ENCODE measurements around the gene EAF1.
"Not testable (repeated sequence)": the region's sequence is repeated elsewhere in the genome, so short reads cannot be mapped to it uniquely, and the experiment has no call there.

The EAF1 gene

DNA sequence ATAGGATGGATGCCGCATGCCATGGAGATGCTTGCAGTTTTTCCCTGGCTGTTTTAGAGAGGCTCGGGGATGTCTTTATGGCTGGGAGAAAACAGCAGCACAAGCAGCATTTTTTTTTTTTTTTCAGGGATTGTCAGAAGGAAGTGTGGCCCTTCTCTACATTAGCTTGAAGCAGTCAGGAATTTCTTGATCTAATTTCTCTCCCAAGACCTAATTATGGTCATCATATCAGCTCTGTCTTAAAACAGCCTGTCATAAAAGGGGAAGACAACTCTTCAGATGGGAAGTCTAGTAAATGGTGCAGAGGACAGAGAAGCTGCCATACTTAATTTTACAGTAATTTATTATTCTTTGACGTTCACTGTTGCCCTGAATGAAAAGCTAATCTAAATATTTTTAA is 44.5 kb downstream of the EAF1 start:
- no peak overlapping the region for H3K27ac ChIP-seq
- TF ChIP-seq, protein P1, sequence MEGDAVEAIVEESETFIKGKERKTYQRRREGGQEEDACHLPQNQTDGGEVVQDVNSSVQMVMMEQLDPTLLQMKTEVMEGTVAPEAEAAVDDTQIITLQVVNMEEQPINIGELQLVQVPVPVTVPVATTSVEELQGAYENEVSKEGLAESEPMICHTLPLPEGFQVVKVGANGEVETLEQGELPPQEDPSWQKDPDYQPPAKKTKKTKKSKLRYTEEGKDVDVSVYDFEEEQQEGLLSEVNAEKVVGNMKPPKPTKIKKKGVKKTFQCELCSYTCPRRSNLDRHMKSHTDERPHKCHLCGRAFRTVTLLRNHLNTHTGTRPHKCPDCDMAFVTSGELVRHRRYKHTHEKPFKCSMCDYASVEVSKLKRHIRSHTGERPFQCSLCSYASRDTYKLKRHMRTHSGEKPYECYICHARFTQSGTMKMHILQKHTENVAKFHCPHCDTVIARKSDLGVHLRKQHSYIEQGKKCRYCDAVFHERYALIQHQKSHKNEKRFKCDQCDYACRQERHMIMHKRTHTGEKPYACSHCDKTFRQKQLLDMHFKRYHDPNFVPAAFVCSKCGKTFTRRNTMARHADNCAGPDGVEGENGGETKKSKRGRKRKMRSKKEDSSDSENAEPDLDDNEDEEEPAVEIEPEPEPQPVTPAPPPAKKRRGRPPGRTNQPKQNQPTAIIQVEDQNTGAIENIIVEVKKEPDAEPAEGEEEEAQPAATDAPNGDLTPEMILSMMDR (conservative IDR thresholded peaks at IDR 0.05): no peak
- TF ChIP-seq ZFX (IDR thresholded peaks at IDR 0.05): no peak

DNA sequence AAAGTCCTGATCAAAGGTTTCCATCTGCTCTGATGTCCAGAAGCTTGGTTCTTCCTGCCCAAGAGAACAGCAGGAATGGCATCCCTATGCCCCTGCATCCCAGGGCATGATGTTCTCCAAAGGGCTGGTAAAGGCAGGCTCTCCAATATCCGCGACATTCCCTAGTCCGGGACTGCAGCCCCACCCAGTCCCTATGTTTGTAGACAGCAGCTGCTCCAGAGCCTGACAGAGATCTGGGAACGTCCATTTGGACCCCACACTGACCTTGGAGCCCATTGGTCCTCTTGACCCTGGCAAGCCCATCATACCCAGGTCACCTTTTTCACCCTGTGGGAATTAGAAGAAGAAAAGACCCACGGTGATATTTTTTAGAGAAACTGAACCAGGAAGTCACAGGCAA is 47.8 kb downstream of the EAF1 start:
- H3K27ac ChIP-seq: no peak overlapping the region
- TF ChIP-seq ZFX (IDR thresholded peaks at IDR 0.05): no peak
- TF ChIP-seq, protein P1 (conservative IDR thresholded peaks at IDR 0.05): no peak

DNA sequence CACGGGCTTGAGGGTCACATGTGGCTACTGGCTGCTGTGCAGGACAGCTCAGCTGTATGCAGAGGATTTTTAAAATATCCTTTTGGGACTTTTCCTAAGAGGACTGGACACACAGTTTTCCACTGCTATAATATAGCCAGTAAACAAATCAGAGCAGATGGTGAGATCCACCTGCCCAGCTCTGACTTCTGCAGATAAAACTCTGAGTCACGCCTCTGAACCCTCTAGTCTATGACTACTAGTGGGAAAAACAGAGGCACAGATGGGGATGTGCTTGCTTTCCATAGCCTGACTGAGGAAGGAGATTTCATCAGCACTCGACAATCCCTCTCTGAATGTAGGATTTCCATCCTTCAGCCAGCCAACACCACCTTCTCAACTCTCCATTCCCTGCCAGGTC is 49.0 kb downstream of the EAF1 start:
- TF ChIP-seq, protein P1 (conservative IDR thresholded peaks at IDR 0.05): no peak
- TF ChIP-seq ZFX (IDR thresholded peaks at IDR 0.05): no peak
- no peak overlapping the region for H3K27ac ChIP-seq

DNA sequence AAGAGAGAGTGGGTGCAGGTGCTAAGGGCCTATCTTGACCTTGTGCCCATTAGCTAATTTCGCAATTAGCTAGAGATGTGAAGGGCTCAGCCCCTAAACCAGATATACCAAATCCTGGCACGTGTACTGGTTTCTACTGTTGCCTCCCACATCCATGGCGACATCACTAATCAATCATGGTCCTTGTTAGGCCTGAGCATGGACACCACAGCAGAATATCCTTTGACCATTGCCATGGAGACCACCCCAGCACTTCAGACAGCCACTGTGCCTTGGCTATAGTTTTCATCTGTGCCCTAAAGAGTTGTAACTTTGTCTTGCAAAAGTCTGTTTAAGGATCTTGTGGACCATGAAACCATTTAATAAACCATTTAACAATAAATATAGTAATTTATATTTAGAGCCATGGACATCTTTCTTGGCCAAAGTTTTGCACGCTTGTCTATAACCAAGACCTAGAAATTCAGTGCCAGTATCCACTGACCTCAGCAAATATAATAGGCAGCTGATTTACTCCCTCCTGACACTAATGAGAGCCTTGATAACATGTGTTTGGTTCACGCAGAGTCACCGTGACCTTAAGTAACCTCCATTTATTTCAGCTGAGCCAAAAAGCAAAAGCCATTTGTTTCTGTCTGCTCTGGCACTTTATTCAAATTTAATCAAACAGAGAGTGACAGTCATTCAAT is 50.7 kb downstream of the EAF1 start:
- TF ChIP-seq ZFX (IDR thresholded peaks at IDR 0.05): no peak
- TF ChIP-seq, protein P1 (conservative IDR thresholded peaks at IDR 0.05): no peak

DNA sequence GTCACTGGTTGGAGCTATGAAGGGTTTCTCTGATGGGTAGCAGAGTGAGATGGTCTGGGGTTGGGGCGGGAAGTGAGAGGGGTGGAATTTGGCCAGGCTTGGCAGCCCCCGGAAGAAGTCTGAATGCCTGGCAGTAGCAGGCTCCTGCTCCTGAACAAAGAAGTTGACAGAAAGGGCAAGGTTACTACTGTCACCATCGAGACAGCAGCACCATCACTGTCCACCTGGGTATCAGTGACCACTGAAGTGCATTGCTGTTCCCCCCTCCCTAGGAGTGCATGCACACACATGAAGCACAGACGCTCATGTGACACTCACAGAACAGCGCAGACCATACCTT is 51.2 kb downstream of the EAF1 start:
- TF ChIP-seq, protein P1 (conservative IDR thresholded peaks at IDR 0.05): no peak
- TF ChIP-seq ZFX (IDR thresholded peaks at IDR 0.05): no peak
- no peak overlapping the region for H3K27ac ChIP-seq

More for the DNA sequence above, 50.7 kb downstream of the EAF1 start:
- H3K27ac ChIP-seq: no peak overlapping the region

DNA sequence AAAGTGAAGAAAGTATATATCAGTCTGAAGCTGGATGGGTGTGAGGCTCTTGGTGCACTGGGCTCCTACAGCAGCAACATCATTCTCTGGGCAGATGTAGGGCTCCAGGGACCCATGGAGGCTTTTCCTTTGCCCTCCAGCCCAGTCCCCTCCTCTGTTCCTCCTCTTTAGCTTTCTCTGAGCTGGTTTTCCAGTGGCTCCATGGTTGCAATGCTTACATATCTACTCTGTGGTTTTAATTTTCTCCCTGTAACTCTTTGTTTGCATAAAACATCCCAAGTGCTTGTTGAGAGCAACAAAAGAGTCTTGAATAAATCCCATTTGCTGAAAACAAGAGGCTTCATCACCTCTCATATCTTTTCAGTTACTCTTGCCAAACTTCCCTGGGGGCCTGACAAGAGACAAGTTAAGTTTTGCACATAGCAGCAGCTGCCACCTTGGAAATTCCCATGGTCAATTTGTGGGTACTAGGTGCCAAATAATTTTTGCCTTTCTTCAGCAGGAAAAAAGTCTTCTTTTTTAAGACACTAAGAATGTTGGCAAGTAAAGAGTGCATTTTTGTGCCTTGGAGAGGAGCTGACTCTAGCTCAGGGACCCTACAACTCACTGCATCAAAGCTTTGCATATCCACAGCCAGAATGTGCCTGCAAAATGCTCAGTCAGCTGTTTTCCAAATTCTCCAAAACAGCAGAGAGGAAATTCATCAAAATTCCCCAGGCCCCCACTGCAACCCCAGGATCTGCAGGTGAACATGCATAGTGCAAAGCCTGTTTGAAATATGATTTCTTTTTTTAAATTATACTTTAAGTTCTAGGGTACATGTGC is 52.2 kb downstream of the EAF1 start:
- TF ChIP-seq ZFX (IDR thresholded peaks at IDR 0.05): no peak
- TF ChIP-seq, protein P1 (conservative IDR thresholded peaks at IDR 0.05): no peak
- no peak overlapping the region for H3K27ac ChIP-seq

DNA sequence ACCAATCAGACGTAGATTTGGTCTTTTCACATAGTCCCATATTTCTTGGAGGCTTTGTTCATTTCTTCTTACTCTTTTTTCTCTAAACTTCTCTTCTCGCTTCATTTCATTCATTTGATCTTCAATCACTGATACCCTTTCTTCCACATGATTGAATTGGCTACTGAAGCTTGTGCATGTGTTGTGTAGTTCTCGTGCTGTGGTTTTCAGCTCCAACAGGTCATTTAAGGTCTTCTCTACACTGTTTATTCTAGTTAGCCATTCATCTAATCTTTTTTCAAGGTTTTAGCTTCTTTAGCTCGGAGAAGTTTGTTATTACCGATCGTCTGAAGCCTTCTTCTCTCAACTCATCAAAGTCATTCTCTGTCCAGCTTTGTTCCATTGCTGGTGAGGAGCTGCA is 57.2 kb downstream of the EAF1 start:
- H3K27ac ChIP-seq: not testable (repeated sequence)

Measured in C4-2B (cell line).